Fibroblast of the conjunctiva (primary cell): ENCODE measurements around the gene MEF2D.

Source experiments
- DNase-seq: peaks from one replicate; pipeline ENCODE4 v3.0.0-alpha.2; 2010; ENCODE audit warnings: low read depth

MEF2D gene

DNA sequence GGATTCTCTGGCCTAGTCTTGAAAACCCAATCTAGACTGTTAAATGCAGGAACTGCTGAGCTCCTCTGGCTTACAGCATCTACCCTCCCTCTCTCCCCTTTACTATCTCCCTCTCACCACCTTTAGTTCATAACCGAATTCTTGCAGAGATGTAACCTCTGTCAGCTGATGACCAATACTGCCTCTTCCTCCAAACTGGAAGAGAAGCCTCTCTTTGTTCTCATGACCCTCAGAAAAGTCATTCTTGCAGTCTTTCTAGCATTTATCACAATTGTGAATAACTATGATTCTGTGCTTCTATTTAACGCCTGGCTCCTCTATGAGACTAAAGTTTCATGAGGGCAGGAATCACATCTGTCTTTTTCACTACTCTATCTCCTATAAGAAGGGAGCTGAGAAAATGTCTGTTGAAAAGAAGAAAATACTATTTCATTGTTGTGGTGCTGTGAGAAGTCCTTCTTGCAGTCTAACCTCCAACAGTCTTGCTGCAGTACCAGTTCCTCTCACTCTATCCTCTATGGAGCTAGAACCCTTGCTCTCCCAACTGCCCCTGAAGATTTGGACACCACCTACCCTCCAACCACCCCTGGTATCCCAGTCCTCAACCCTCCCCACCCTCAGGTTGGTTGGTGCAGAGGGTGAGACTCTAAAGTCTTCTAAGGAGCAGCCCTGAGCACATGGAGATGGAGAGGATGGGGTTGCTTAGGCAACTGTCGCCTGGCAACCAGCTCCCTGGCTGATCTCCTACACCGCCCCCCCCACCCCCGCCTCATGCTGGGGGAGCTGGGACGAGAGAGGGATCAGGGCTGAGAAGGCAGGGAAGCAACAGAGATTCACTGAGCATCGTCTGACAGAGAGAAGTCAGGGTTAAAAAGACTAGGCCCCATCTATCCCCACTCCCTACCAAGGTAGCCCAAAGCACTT lies 13.9 kb downstream of the MEF2D start:
- no peak for DNase-seq

DNA sequence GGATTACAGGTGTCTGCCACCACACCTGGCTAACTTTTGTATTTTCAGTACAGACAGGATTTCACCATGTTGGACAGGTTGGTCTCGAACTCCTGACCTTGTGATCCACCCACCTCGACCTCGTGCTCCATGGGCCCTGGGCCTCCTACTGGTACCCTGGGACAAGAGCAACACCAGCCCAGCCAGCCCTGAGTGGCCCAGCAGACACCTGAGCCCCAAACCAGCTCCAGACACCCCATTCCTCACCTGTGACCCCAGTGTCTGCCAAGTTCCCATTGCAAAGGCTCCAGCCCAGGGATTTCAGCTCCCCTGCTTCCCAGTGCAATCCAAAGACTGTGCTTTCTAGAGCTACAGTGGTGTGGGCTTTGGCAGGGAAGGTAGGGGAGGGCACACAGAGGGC lies 14.6 kb downstream of the MEF2D start:
- DNase-seq, result no peak

DNA sequence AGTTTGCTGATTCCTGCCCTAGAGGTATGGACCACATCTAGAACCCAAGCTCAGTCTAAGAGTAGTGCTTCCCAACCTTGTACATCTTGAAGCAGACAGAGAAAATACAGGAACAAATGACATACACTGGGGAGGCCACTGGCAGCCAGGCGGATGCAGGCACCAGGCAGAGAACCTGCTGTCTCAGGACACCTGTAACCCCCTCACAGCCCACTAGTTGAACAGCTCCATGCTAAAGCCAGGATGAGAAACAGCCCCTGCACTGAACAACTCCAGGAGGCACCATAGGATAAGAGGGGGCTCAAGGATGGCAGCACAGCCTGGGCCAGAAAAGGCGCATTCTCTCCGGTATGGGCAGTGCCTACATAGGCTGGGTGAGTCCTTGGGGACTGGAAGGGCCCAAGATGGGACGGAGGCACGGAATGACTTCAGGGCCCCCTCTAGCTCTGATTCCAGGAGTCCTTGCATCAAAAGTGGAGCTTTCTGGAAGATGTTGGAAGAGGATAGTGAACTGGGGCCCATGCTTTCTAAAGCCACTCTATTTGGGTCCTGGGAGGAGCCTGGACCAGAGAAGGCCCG lies 16.0 kb downstream of the MEF2D start:
- no peak for DNase-seq

- DNase-seq, result no peak
These were observed 17.2 kb downstream of the MEF2D start for GRCh38 chr1:156483397-156483796.

DNA sequence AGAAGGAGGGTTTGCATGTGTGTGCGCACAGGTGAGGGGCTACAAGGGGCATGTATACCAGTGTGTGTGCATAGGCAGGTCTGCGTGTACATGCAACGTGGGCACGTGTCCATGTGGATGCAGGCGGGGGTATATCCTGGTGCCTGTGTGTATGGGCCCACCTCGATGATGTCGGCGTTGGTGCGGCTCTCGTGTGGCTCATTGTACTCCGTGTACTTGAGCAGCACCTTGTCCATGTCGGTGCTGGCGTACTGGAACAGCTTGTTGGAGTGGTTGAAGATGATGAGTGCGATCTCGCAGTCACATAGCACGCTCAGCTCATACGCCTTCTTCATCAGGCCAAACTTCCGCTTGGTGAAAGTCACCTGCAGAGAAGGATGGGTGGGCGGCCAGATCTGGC lies 18.3 kb downstream of the MEF2D start:
- no peak for DNase-seq

GRCh38 chr1:156481527-156481926 lies 19.0 kb downstream of the MEF2D start:
- no peak for DNase-seq

- no peak for DNase-seq
These were observed 20.0 kb downstream of the MEF2D start for GRCh38 chr1:156480411-156481192.

- no peak for DNase-seq
These were observed 20.6 kb downstream of the MEF2D start for GRCh38 chr1:156480016-156480370.

DNA sequence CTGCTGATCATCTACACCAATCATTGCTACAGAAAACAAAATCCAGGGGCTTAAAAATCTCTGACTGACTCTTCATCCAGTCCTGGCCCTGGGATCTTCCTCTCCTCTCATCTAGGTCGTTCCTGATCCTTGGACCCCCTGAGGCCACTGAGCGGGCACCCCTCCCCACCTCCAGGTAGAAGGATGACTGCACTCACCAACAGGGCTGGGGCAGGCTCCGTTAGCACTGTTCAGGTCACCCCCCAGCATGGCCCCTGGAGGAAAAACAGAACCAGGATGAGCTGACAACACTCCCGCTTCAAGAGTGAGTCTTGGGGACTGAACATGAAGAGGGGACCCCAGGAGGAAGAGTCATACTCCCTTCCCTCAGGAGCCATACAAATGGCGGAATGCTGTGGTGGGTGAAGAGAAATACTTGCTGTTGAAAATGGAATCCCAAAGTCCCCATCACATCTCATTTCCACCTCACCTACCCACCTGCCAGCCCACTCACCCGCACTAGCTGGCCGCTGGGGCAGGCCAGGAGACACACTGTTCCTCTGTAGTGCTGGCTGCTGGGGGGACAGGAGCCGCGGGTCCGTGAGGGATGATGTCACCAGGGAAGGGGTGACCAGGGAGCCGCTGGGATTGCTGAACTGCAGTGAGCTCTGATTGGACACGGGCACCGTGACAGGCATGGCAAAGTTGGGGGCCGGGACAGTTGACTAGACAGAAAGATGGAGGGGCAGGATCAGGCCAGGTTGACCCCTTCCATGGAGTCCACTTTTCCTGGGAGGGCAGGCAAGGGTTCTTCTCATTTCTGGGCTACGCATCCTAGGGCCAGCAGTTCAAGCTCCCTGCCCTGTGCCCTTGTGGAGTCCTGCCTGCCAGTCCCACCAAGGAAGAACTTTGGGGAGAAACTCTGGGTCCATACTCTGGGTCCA lies 21.2 kb downstream of the MEF2D start:
- DNase-seq, result no peak

GRCh38 chr1:156478250-156478627 lies 22.3 kb downstream of the MEF2D start:
- no peak for DNase-seq

DNA sequence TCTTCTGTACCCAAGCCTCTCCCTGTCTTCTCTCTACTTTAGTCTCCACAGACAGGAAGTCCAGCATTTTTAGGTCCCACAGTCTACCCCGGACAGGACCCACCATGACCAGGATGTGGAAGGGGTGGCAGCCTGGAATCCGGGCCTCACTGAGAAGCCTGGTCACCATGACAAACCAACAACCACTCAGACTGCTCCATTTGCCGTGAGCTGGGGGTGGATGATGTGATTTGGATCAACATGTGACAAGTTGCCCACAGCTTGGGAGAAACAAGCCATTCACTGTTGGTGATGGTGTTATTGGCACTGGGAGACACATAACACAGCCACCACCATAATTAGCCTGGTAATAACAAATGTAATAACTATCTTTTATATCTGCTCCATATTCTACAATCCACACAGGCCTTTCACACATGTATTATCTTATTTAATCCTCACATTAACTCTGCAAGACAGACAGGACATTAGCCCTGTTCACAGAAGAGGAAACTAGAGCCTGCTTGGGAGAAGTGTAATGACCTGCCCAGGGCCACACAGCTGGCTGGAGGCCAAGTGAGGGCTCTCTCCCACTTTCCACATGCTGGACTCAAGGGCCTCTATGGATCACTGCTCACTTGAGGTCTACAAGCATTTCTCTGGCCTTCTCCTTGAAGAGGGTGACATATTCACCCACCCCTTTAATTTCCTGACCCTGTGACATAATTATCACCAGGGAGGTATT lies 22.9 kb downstream of the MEF2D start:
- DNase-seq, result no peak

DNA sequence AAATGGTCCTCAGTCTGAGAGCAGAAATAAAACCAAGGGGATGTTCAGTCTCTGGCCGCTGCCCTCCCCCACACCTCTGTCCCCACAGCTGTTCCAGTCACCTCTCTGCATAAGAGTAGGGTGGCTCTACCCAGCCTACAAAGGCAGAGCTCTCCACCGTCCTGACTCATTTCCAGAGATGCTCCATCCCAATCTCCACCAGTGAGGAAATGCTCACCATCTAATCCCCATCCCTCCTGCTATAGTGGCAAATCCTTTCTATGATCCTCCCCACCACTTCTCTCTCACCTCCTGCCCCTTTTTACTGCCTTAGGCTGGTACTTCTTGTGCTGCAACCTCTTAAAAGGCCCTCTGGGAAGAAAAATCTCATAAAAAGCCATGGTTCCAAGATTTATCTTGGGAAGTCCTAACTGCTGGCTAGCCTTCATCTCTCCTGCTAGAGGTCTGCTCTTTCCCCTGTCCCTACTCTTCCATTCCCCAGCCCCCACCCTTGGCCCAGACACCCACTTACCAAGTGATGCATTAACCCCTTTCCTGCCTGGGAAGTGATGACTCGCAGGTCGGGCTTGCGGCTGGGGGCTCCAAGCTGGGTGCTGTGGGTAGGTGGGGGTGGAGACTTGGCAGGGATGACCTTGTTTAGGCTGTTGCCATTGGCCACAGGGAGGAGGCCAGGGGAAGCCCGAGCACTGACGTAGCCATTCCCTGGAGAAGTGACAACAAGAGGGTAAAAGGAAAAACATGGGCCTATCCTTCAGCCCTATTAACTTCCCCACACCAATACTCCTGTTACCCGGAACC lies 23.9 kb downstream of the MEF2D start:
- DNase-seq, result no peak

GRCh38 chr1:156475568-156476500 lies 24.7 kb downstream of the MEF2D start:
- no peak for DNase-seq

DNA sequence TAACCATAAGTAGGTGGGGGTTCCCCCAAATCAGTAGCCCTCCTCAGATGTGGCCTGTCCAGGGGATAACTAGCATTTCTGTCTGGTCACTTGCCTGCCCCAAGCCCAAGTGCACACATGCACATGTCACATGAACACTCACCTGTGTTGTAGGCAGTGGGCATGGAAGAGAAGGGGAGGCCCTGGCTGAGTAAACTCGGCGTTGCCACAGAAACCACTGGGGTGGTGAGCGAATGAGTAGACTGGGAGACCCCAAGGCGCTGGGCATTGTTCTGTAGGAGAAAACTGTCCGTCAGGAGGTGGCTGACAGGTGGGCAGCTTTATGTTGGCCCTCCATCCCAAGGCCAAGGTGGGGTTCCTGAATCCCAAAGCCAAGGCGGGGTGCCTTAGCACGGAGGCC lies 25.6 kb downstream of the MEF2D start:
- DNase-seq, result no peak

DNA sequence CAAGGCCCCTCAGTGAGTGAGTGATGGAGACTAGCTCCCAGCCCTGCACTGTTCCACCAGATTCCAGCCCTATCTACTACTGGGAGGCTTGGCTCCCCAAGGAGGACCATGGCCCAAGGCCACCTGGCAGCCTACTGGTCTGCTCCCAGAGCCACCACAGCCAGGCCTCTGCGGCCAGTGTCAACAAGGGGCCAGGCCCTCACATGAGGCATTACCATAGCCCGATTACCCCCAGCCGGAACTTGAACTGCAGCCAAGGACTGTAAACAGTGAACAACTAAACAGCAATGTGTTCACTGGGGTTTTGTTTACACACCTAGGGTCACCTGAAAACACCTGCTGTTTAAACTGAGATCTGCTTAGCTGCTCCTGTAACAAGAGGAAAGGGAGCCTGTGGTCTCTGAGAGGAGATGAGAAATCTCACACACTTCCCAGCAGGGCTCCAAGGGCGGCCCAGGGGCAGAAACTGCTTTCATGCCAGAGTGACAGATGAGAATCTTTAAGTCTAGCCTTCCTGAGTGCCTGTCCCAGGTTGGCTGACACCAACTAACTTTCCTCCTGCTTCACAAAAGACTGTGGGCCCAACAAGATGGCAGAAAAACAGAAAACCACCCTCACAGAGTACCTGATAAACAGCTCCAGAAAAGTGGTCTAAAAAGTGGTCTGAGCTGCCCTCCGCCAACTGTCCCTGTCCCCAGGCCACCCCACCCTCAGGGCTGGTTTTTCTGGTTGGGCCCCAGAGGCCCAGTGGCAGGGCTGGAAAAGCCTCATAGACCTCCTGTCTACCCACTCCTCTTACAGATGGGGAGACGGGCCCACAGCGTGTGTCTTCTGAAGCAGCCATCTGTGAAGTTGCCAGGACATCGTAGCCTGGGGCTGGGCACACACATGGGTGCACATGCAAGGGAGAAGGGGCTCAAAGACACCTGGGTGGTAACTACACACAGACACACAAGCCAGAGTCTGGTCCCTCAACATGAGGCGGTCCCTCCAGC lies 28.8 kb downstream of the MEF2D start:
- no peak for DNase-seq

DNA sequence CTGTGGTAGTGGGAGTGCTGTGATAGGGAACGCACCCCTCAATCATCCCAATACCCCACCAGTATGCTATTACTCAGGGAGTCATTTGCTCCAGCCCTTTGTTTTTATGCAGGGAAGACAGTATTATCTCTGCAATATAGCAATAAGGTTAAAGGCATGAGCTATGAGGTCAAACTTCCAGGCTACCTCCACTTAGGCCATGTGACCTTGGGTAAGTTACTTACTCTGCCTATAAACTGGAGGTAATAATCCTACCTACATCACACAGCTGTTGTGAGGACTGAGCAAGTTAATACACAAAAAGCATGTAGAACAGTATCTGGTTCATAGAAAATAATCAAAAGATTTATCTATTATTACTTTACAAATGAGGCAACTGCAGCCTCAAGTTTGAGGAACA lies 30.1 kb downstream of the MEF2D start:
- DNase-seq, result no peak

- DNase-seq, result no peak
These were observed 31.8 kb downstream of the MEF2D start for GRCh38 chr1:156468693-156469345.
